Duodenal mucosa (tissue), 2 donors: ENCODE data around the gene IL17REL.

Experiments used
- H3K27ac ChIP-seq: one replicate; pipeline ENCODE4 v1.7.0; 2013; ENCODE audit warnings: low read depth, low read length
- H3K27me3 ChIP-seq, 2 donors: one replicate each; pipeline ENCODE4 v1.7.0; 2013; ENCODE audit warnings: low read length in 2 of 2, control low read depth in 1 of 2; ENCODE audit not compliant: insufficient read depth in 2 of 2, control insufficient read depth in 1 of 2
- H3K36me3 ChIP-seq, 2 donors: one replicate each; pipeline ENCODE4 v1.7.0; 2013; ENCODE audit warnings: low read length in 2 of 2, control low read depth in 1 of 2; ENCODE audit not compliant: insufficient read depth in 2 of 2, control insufficient read depth in 1 of 2
- H3K4me1 ChIP-seq, 2 donors: one replicate each; pipeline ENCODE4 v1.7.0; 2013; ENCODE audit warnings: low read length in 2 of 2, control low read depth in 1 of 2; ENCODE audit not compliant: insufficient read depth in 2 of 2, control insufficient read depth in 1 of 2
- H3K4me3 ChIP-seq, 2 donors: one replicate each; pipeline ENCODE4 v1.7.0; 2013; ENCODE audit warnings: low read length in 2 of 2, low read depth in 1 of 2
- H3K9ac ChIP-seq, 2 donors: one replicate each; pipeline ENCODE4 v1.7.0; 2013; ENCODE audit warnings: low read length in 2 of 2, low read depth in 1 of 2
- H3K9me3 ChIP-seq, 2 donors: one replicate each; pipeline ENCODE4 v1.7.0; 2013; ENCODE audit warnings: low read length in 2 of 2, control low read depth in 1 of 2; ENCODE audit not compliant: control insufficient read depth in 1 of 2

Gene IL17REL

DNA sequence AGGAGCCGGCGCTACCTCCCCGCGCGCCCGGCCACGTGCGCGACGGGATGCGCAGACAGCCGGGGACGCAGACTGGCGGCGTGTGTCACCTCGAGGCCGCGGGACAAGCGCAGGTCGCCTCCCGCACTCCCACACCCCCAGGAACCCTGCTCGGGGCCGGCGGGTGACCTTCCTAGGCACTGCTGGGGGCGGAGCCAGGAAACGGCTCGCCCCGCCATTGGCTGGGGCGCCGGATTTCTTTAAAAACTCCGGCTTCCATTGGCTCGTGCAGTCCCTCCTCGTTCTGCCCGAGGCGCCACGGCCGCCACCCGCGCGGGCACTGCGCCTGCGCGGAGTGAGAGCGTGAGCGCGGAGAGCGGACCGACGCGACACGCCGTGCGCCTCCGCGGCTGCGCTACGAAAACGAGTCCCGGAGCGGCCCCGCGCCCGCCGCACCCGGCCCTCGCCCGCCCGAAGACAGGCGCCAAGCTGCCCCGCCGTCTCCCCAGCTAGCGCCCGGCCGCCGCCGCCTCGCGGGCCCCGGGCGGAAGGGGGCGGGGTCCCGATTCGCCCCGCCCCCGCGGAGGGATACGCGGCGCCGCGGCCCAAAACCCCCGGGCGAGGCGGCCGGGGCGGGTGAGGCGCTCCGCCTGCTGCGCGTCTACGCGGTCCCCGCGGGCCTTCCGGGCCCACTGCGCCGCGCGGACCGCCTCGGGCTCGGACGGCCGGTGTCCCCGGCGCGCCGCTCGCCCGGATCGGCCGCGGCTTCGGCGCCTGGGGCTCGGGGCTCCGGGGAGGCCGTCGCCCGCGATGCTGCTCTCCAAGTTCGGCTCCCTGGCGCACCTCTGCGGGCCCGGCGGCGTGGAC is 52.2 kb downstream of the IL17REL start, which contains the start of gene PIM3:
PIM3 (plus strand) TSS at position 614 of the 846 bp plus-strand sequence; CDS start at position 790, 176 bp downstream.
- peaks cover 31 to 35% of the 10 kb centered on the region in 2 donors for H3K4me1 ChIP-seq
- H3K27ac ChIP-seq = peak within 1 kb of the TSS; percentile 95
- H3K4me3 ChIP-seq = peak within 1 kb of the TSS; percentile 81 to 89
- no peaks in the 10 kb centered on the region for H3K9me3 ChIP-seq
- peak within 1 kb of the TSS; percentile 94 to 96 for H3K9ac ChIP-seq
- H3K27me3 ChIP-seq = no peaks in the 10 kb centered on the region
- peaks cover 17 to 20% of the 10 kb centered on the region in 2 donors for H3K36me3 ChIP-seq

DNA sequence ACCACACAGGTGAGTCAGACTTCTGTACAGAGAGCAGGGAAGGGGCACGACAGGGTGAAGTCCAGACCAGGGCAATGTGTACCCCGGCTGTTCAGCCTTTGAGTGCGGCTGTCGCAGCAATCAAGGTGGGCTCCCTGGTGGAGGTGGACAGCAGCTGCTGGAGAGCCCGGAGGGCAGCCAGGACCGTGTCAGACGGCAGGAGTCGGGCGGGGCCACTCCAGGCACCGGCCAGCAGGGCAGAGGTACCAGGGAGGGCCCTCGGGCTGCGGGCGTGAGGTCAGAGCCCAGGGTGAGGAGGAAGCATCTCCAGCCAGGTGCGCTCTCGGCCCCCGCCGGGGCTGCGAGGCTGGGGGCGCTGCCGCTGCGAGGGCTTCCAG is 52.8 kb downstream of the IL17REL start:
- Histone ChIP-seq H3K4me3 (peak overlapping the region; percentile 74 to 77), H3K4me1 (peaks cover 31 to 35% of the 10 kb centered on the region in 2 donors), H3K9ac (peak overlapping the region; percentile 86 to 89), H3K27me3 (no peaks in the 10 kb centered on the region), H3K27ac (peak overlapping the region; percentile 95), H3K36me3 (peaks cover 17 to 20% of the 10 kb centered on the region in 2 donors), H3K9me3 (no peaks in the 10 kb centered on the region)

GRCh38 chr22:49958931-49959781 is 53.4 kb downstream of the IL17REL start:
- H3K4me1 ChIP-seq = peaks cover 31 to 33% of the 10 kb centered on the region in 2 donors
- H3K27ac ChIP-seq = peak overlapping the region; percentile 95
- H3K9ac ChIP-seq = peak overlapping the region; percentile 86 to 89
- H3K27me3 ChIP-seq = no peaks in the 10 kb centered on the region
- H3K4me3 ChIP-seq = peak overlapping the region; percentile 74 to 77
- H3K9me3 ChIP-seq = no peaks in the 10 kb centered on the region
- H3K36me3 ChIP-seq = peaks cover 14 to 20% of the 10 kb centered on the region in 2 donors

DNA sequence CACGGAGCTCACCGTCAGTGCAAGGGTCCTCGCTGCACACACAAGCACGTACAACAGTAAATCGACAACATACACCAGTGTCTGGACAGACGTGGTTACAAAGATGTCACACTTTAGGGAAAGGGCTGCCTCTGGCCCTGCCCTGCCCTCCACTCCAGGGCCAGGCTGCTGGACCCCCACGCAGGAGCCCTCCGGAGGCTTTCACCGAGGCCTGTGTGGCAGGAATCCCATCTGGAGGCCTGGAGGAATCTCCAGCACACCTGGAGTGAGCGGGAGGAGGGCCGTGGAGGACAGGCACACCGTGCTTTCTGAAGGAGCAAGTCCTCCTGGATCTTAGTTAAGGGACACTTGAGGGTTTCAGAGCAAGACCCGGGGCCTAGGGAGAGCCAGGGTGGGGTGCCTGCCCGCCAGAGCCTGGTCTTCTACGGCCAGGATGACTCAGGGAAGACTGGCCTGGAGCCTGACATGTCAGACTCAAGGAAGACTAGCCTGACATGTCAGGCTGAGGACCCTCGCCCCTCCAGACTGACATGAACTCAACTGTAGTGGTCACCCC is 54.1 kb downstream of the IL17REL start:
- Histone ChIP-seq H3K27ac (no peak overlapping the region), H3K4me1 (peaks cover 28 to 29% of the 10 kb centered on the region in 2 donors)

GRCh38 chr22:49957826-49958365 is 54.7 kb downstream of the IL17REL start:
- H3K27ac ChIP-seq = no peak overlapping the region
- no peak overlapping the region for H3K9ac ChIP-seq
- peaks cover 28 to 30% of the 10 kb centered on the region in 2 donors for H3K4me1 ChIP-seq

More for the DNA sequence above, 54.1 kb downstream of the IL17REL start:
- H3K36me3 ChIP-seq = peaks cover 11 to 17% of the 10 kb centered on the region in 2 donors
- no peaks in the 10 kb centered on the region for H3K9me3 ChIP-seq
- peak overlapping the region in 1 of 2 donors; percentile 13 for H3K9ac ChIP-seq
- no peaks in the 10 kb centered on the region for H3K27me3 ChIP-seq
- no peak overlapping the region for H3K4me3 ChIP-seq

DNA sequence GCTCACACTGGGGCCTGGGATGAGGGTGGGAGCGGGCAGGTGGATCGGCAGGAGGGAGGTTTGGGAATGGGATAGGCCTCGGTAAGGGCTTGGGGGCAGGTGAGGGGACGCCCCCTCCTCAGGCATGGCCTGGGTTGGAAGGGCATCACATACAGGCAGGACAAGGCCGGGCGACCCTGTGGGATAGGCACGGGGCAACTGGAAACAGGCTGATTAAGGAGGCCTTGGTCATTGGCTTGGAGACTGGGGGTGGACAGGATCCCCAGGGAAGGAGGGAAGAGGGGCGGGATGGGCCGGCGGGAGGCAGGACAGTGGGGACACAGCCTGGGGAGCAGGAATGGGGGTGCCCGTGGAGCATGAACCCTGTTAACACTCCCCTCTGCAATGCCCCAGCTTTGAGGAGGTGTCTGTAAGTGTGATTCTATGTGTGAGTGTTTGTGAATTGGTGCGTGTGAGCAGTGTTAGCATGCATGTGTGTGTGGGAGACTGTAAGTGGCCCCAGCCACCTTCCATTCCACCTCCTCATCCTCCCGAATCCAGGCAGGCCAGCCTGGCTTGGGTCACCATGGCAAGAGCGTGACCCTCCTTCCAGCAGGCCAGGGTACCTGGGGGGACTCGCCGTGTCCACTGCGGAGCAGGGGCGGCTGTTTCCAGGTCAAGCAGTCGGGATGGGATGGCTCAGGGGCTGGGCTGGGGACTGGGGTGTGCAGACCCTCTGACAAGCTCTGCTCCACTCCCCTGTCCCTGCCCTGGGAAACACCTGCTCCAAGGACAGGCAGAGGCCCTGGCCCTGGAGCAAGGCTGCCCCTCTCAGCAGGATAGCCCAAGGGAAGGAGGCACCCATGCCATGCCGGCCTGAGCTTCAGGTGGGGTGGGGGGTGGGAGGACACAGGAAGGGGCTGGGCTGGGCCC is 55.4 kb downstream of the IL17REL start:
- peaks cover 31 to 33% of the 10 kb centered on the region in 2 donors for H3K4me1 ChIP-seq

More at GRCh38 chr22:49957826-49958365, 54.7 kb downstream of the IL17REL start:
- Histone ChIP-seq H3K9me3 (no peaks in the 10 kb centered on the region), H3K36me3 (peaks cover 6 to 11% of the 10 kb centered on the region in 2 donors), H3K4me3 (no peak overlapping the region), H3K27me3 (no peaks in the 10 kb centered on the region)

GRCh38 chr22:49956418-49956770 is 56.2 kb downstream of the IL17REL start:
- H3K36me3 ChIP-seq = peaks cover under 1% of the 10 kb centered on the region in 2 donors
- H3K9me3 ChIP-seq = no peaks in the 10 kb centered on the region
- no peak overlapping the region for H3K27ac ChIP-seq
- peaks cover 37 to 40% of the 10 kb centered on the region in 2 donors for H3K4me1 ChIP-seq
- H3K27me3 ChIP-seq = no peaks in the 10 kb centered on the region
- no peak overlapping the region for H3K4me3 ChIP-seq
- no peak overlapping the region for H3K9ac ChIP-seq

More for the DNA sequence above, 55.4 kb downstream of the IL17REL start:
- Histone ChIP-seq H3K4me3 (no peak overlapping the region), H3K9ac (no peak overlapping the region), H3K27ac (no peak overlapping the region), H3K36me3 (peaks cover 3 to 6% of the 10 kb centered on the region in 2 donors), H3K27me3 (no peaks in the 10 kb centered on the region), H3K9me3 (no peaks in the 10 kb centered on the region)

GRCh38 chr22:49955581-49956417 is 56.8 kb downstream of the IL17REL start:
- Histone ChIP-seq H3K9ac (no peak overlapping the region), H3K4me1 (peaks cover 43 to 46% of the 10 kb centered on the region in 2 donors), H3K36me3 (no peaks in the 10 kb centered on the region), H3K27me3 (no peaks in the 10 kb centered on the region), H3K9me3 (no peaks in the 10 kb centered on the region), H3K27ac (no peak overlapping the region), H3K4me3 (no peak overlapping the region)
